Measurements from ENCODE around the gene TEC. TPM values are rescaled to one million over a fixed set of nuclear protein-coding genes. Genes with fewer than 3 reads are reported as not detected.
"Not testable (repeated sequence)": the region's sequence is repeated elsewhere in the genome, so short reads cannot be mapped to it uniquely, and the experiment has no call there.

TEC gene
- total RNA-seq, 4 donors from 2014 or later = 3.6 to 12.7 (median 3.9) TPM

GRCh38 chr4:48224606-48225005 lies 45.0 kb downstream of the TEC start:
- WGBS, 2 donors = 88 to 89% methylated on average over 5 of the region's 5 CpGs
- no peak for DNase-seq
- TF ChIP-seq POLR2A (IDR thresholded peaks at IDR 0.05) (no peak), CTCF (IDR thresholded peaks at IDR 0.05) (no peak)
- Histone ChIP-seq H3K9me3 (no peaks in the 10 kb centered on the region), H3K36me3 (no peaks in the 10 kb centered on the region), H3K27me3 (no peaks in the 10 kb centered on the region), H3K27ac (no peak overlapping the region), H3K4me3 (replicated peaks in 1 of 3) (no peak overlapping the region), H3K4me1 (no peaks in the 10 kb centered on the region)
- intact Hi-C loops (cut with DNase I) = no loop called here

- intact Hi-C loops (cut with DNase I) = no loop called here
- 88 to 90% methylated on average over 3 of the region's 3 CpGs for whole genome bisulfite sequencing, 2 donors
- Histone ChIP-seq H3K27me3 (no peaks in the 10 kb centered on the region), H3K27ac (no peak overlapping the region), H3K4me3 (replicated peaks in 1 of 3) (no peak overlapping the region), H3K4me1 (no peaks in the 10 kb centered on the region), H3K36me3 (no peaks in the 10 kb centered on the region), H3K9me3 (no peaks in the 10 kb centered on the region)
- DNase-seq = no peak
- TF ChIP-seq CTCF (IDR thresholded peaks at IDR 0.05) (no peak), POLR2A (IDR thresholded peaks at IDR 0.05) (no peak)
Observed at GRCh38 chr4:48223633-48224295, 45.9 kb downstream of the TEC start.

- Histone ChIP-seq H3K27ac (no peak overlapping the region), H3K4me3 (replicated peaks in 1 of 3) (no peak overlapping the region), H3K4me1 (no peaks in the 10 kb centered on the region), H3K9me3 (no peaks in the 10 kb centered on the region), H3K36me3 (no peaks in the 10 kb centered on the region), H3K27me3 (no peaks in the 10 kb centered on the region)
- DNase-seq = no peak
- TF ChIP-seq CTCF (IDR thresholded peaks at IDR 0.05) (no peak), POLR2A (IDR thresholded peaks at IDR 0.05) (no peak)
- WGBS, 2 donors = 87 to 91% methylated on average over 2 of the region's 2 CpGs
- intact Hi-C loops (cut with DNase I) = no loop called here
Observed at GRCh38 chr4:48222491-48222890, 47.1 kb downstream of the TEC start.

- H3K4me1 ChIP-seq; H3K36me3 ChIP-seq; H3K4me3 ChIP-seq (replicated peaks in 1 of 3); H3K27me3 ChIP-seq; H3K27ac ChIP-seq; DNase-seq; intact Hi-C loops (cut with DNase I); H3K9me3 ChIP-seq: not testable (repeated sequence)
- WGBS, 2 donors = 45 to 52% methylated on average over 8 of the region's 8 CpGs
Observed at GRCh38 chr4:48219430-48219829, 50.2 kb downstream of the TEC start.

- TF ChIP-seq CTCF (IDR thresholded peaks at IDR 0.05) = no peak
- TF ChIP-seq POLR2A (IDR thresholded peaks at IDR 0.05) = no peak
- no peaks in the 10 kb centered on the region for H3K9me3 ChIP-seq
- intact Hi-C loops (cut with DNase I) = no loop called here
- no peak overlapping the region for H3K4me3 ChIP-seq (replicated peaks in 1 of 3)
- no peak overlapping the region for H3K27ac ChIP-seq
- H3K4me1 ChIP-seq = no peaks in the 10 kb centered on the region
- 97% methylated on average over 1 of the region's 1 CpG for WGBS, 2 donors
- DNase-seq = no peak
- no peaks in the 10 kb centered on the region for H3K27me3 ChIP-seq
- H3K36me3 ChIP-seq = no peaks in the 10 kb centered on the region
Observed at GRCh38 chr4:48216563-48216962, 53.1 kb downstream of the TEC start.

Measured in thyroid gland (tissue), 4 donors.